HUES48 (cell line): ENCODE results near the gene CHIT1.

Experiments
- H3K27ac ChIP-seq: one replicate; pipeline ENCODE4 v1.7.0; 2013; ENCODE audit warnings: low read depth, low read length, inconsistent platforms
- H3K27me3 ChIP-seq: 2 replicates; pipeline ENCODE4 v1.6.1; 2013; ENCODE audit warnings: mild to moderate bottlenecking, low read length; ENCODE audit not compliant: control insufficient read depth, insufficient read depth
- H3K36me3 ChIP-seq: 2 replicates; pipeline ENCODE4 v1.6.1; 2013; ENCODE audit warnings: low read length; ENCODE audit not compliant: control insufficient read depth, insufficient read depth
- H3K4me1 ChIP-seq: 2 replicates; pipeline ENCODE4 v1.6.1; 2013; ENCODE audit warnings: mild to moderate bottlenecking, low read length; ENCODE audit not compliant: control insufficient read depth, insufficient read depth
- H3K4me3 ChIP-seq: 2 replicates; pipeline ENCODE4 v1.5.1; 2013; ENCODE audit warnings: mild to moderate bottlenecking, low read depth, low read length
- H3K9ac ChIP-seq: 2 replicates; pipeline ENCODE4 v1.6.1; 2013; ENCODE audit warnings: mild to moderate bottlenecking, low read depth, low read length, moderate library complexity
- H3K9me3 ChIP-seq: 2 replicates; pipeline ENCODE4 v1.6.1; 2013; ENCODE audit warnings: low read length; ENCODE audit not compliant: control insufficient read depth, insufficient read depth

Gene CHIT1

GRCh38 chr1:203229471-203230135 lies at the start of gene CHIT1:
CHIT1 (minus strand) TSS chr1:203229673; CDS start chr1:203229636, 37 bp downstream.
- no peak within 1 kb of the TSS for H3K4me3 ChIP-seq
- no peaks in the 10 kb centered on the region for H3K36me3 ChIP-seq
- no peak within 1 kb of the TSS for H3K9ac ChIP-seq
- no peaks in the 10 kb centered on the region for H3K9me3 ChIP-seq
- no peaks in the 10 kb centered on the region for H3K4me1 ChIP-seq
- H3K27ac ChIP-seq: no peak within 1 kb of the TSS
- no peaks in the 10 kb centered on the region for H3K27me3 ChIP-seq

- H3K9ac ChIP-seq: no peak overlapping the region
- H3K9me3 ChIP-seq: no peaks in the 10 kb centered on the region
- H3K27ac ChIP-seq: no peak overlapping the region
- H3K4me1 ChIP-seq: peaks cover 12% of the 10 kb centered on the region
- H3K36me3 ChIP-seq: no peaks in the 10 kb centered on the region
- peaks cover 13% of the 10 kb centered on the region; the same call in 1 of the 2 replicates for H3K27me3 ChIP-seq
- H3K4me3 ChIP-seq: no peak overlapping the region
Measured at GRCh38 chr1:203278885-203279406, 49.5 kb upstream of the CHIT1 start.

DNA sequence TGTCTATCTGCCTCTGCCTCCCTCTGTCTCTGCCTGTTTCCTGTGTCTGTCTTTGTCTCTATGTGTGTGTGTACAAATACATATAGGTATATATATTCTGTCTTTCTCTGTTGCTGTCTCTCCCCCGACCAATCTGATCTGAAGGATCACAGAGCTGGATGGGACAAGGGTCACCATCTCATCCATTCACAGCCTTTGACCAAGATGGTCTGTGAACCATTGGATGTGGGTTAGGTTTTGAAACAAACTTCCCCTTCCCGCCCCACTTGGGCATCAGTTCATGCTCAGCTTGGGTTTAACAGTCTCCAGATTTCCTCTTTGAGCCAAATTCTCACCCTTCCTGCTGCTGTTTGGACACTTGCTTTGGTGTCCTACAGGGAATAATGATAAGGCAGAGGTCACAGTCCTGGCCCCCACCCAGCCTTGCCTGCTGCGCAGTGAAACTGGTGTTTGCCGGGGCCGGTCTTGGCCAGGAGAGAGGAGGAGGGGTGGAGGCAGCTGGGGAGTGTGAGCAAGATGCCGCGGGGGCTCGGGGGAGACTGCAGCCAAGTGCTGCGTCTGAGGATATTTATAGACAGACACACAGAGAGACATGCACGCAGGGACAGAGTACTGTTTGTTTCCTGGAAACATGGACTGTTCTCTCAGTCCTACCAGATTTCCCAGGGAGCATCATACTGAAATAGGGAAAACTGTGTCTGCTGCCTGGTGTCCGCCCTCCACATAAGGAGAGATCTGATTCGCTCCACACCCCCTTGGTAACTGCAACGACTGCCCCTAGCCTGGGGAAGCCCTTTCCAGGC lies 48.8 kb upstream of the CHIT1 start:
- Histone ChIP-seq H3K9ac (no peak overlapping the region), H3K36me3 (no peaks in the 10 kb centered on the region), H3K9me3 (no peaks in the 10 kb centered on the region), H3K27me3 (peaks cover 19% of the 10 kb centered on the region), H3K27ac (peak overlapping the region; percentile 16), H3K4me1 (peaks cover 18% of the 10 kb centered on the region), H3K4me3 (no peak overlapping the region)

DNA sequence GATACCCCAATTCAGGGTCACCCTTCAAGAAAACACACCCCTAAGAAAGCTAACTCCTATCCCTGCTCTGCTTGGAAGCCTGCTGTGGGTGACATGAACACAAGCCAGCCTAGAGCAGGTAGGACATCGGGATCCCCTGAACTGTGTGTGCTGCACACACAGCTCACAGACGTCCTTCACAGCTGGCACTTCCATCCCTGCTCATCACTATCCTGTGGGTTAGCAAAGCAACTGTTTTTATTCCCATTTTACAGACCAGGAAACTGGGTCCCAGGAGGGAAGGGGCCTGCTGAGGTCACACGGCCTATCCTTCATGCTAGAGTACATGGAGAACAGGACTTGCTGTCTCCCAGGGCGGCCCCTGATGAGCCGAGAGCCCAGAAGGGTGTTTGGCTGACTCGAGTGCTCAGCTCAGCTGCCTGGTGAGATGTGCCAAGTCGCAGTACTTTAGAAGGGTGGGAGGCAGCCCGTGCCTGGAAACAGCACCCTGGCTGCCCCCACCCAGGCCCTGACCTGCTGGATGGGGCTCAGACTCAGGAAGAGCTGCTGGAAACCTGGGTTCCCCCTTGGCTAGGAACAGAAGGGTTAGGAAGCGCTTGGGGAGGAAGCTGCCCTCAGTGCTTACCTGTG lies 47.6 kb upstream of the CHIT1 start:
- Histone ChIP-seq H3K9ac (no peak overlapping the region), H3K27ac (no peak overlapping the region), H3K9me3 (no peaks in the 10 kb centered on the region), H3K4me1 (peaks cover 18% of the 10 kb centered on the region), H3K4me3 (no peak overlapping the region), H3K36me3 (no peaks in the 10 kb centered on the region), H3K27me3 (peaks cover 28% of the 10 kb centered on the region)

- peaks cover 31% of the 10 kb centered on the region for H3K27me3 ChIP-seq
- H3K4me1 ChIP-seq: peaks cover 18% of the 10 kb centered on the region
- H3K36me3 ChIP-seq: no peaks in the 10 kb centered on the region
- H3K9me3 ChIP-seq: no peaks in the 10 kb centered on the region
- no peak overlapping the region for H3K27ac ChIP-seq
- no peak overlapping the region for H3K4me3 ChIP-seq
- H3K9ac ChIP-seq: no peak overlapping the region
Measured at GRCh38 chr1:203276408-203276807, 46.9 kb upstream of the CHIT1 start.

DNA sequence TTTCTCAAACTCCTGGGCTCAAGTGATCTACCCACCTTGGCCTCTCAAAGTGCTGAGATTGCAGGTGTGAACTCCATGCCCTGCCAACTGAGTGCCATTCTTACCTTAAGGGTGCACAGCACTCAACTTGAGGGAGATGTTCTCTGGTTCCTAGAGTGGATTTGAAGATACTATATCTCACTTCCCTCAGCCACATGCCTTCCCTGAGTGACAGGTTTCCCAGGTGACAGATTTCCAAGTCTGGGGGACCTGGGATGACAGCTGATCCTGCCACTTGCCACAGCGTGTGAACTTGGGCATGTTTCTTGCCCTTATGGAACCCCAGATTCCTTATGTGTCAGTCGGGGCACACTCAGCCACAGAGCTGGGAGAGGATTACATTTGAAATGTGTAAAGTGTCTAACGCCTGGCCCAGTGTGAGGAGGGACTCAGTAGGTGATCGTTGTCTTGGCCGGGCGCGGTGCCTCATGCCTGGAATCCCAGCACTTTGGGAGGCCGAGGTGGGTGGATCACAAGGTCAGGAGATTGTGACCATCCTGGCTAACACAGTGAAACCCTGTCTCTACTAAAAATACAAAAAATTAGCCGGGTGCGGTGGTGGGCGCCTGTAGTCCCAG lies 46.3 kb upstream of the CHIT1 start:
- Histone ChIP-seq H3K27ac (no peak overlapping the region), H3K9me3 (no peaks in the 10 kb centered on the region), H3K4me1 (peaks cover 20% of the 10 kb centered on the region), H3K27me3 (peaks cover 31% of the 10 kb centered on the region), H3K4me3 (no peak overlapping the region), H3K36me3 (no peaks in the 10 kb centered on the region), H3K9ac (no peak overlapping the region)

DNA sequence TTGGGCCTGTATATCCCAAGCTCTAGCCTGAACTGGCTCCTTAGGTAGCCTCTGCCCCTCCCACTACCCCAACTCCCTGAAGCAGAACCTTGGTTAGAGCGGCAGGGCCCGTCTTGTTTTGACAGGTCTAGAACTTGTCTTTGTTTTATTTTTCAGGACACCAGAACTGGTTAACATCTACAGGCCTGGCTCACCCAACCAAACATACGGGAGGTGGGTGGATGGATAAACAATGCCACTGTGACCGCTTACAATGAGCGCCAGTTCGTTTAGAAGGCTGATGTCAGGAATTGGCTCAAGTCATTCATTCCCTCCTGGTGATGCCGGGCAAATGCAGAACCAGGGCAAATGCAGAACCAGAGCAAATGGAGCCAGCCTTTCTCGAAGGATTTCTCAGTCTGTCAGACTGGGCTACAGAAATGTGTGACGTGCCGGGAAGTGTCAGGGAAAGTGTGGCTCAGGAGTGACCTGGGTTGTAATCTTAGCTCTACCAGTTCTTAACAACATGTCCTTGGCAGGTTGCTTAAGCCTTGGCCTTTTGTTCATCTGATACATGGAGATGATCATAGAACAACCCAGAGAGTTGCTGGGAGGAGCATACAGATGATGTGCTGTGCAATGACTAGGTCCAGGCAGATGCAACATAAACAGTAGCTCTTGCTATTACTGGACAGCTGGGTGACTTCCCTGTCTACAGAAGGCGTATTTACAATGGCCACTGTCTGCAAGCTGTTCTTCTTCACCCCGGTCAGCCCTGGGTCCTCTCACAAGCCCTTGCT lies 45.3 kb upstream of the CHIT1 start:
- Histone ChIP-seq H3K9ac (no peak overlapping the region), H3K27me3 (peaks cover 31% of the 10 kb centered on the region), H3K9me3 (no peaks in the 10 kb centered on the region), H3K36me3 (no peaks in the 10 kb centered on the region), H3K4me1 (peaks cover 21% of the 10 kb centered on the region), H3K27ac (no peak overlapping the region), H3K4me3 (no peak overlapping the region)

DNA sequence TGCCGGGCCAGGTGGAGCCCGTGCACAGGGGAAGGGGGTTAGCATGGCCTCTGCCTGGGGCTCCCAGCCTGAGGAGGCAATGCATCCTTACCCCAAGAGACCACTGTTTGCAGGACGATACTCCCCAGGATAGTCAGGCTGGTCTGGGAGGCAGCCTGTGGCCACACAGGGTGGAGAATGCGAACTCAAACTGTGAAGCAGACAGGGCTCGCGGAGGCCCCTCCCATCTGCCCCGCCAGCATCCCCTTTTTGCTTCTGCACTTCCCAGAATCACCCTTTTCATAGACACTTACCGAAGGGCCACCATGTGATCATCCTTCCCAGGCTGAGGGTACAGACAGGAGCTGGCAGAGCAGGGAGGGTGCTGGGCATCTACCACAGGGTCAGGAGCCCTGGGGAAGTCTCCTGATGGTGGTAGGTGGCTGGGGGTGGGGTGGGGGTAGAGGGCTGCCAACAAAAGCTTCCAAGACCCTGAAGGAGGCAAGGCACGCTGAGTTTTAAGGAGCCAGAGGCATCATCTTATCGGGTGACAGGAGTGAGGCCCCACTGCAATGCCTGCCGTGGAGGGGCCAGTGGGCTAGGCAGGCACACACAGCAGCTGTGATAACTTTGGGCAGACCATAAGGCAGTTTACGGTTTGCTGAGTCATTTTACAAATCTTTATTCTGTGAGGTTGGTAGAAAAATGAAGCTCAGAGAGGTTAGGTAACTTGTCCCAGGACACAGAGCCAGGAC lies 44.6 kb upstream of the CHIT1 start:
- H3K27ac ChIP-seq: no peak overlapping the region
- no peaks in the 10 kb centered on the region for H3K36me3 ChIP-seq
- H3K9ac ChIP-seq: no peak overlapping the region
- peak overlapping the region; percentile 42 for H3K4me3 ChIP-seq
- peaks cover 31% of the 10 kb centered on the region for H3K27me3 ChIP-seq
- H3K9me3 ChIP-seq: no peaks in the 10 kb centered on the region
- H3K4me1 ChIP-seq: peaks cover 20% of the 10 kb centered on the region

DNA sequence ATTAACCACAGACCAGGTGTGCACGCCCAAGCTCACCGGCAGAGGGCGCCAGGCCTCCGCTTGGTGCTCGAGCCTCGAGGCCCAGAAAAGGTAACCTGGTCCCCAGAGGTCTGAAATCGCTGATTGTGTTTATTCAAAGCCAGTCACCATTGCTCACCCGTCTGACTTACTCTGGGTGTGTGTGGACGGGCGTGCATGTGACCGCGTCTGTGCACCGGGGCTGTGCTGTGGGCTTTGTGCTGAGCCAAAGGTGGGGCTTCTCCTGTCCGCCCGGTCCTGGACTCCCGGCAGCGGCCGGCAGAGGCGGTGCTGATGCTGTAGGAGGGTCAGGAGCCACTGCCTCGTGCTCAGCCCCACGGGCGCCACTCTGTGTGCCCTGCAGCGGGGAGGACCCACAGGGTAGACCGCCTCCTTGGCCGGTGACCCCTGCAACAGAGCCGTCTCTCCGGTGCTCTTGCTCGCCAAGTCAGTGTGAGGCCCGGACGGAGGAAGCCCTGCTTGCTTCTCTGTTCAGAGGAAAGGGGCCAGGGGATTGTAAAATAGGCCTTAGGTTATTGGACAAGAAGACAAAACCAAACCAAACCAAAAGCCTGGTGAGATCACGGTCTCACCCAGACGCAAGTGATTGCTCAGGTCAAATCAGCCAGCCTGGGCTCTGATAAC lies 43.9 kb upstream of the CHIT1 start:
- Histone ChIP-seq H3K27ac (no peak overlapping the region), H3K9ac (no peak overlapping the region; the same call in 1 of the 2 replicates), H3K36me3 (no peaks in the 10 kb centered on the region), H3K4me1 (peaks cover 16% of the 10 kb centered on the region), H3K9me3 (no peaks in the 10 kb centered on the region), H3K4me3 (peak overlapping the region; percentile 42), H3K27me3 (peaks cover 31% of the 10 kb centered on the region)
